ENCODE measurements around the gene MBNL1. TPM values are rescaled to one million over a fixed set of nuclear protein-coding genes. Genes with fewer than 3 reads are reported as not detected.

Gene MBNL1
- total RNA-seq, 2 donors from 2014 or later: 1.3 to 4.9 TPM

DNA sequence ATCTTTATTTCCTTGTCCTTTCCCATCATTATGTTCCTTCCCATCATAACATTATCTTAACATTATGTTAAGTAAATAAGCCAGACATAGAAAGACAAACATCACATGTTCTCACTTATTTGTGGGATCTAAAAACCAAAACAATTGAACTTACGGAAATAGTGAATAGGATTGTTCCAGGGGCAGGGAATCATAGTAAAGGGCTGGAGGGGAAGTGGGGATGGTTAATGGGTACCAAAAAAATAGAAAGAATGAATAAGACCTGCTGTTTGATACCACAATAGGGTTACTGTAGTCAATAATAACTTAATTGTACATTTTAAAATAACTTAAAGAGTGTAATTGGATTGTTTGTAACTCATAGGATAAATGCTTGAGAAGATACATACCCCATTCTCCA lies 36.7 kb upstream of the MBNL1 start:
- Mint-ChIP-seq H3K36me3 (ENCODE audit: low read depth) (no peaks in the 10 kb centered on the region), H3K4me1 (no peaks in the 10 kb centered on the region), H3K4me3 (no peak overlapping the region), H3K27ac (no peak overlapping the region), H3K27me3 (ENCODE audit: insufficient read depth) (peaks cover 55% of the 10 kb centered on the region), H3K9me3 (no peaks in the 10 kb centered on the region)
- WGBS, 2 experiments (ENCODE audit: insufficient coverage in 1 of 2, insufficient read length in 1 of 2): 89 to 100% methylated on average over 1 of the region's 1 CpG
- Histone ChIP-seq H3K36me3 (ENCODE audit: control insufficient read depth, insufficient read depth, low read length) (no peaks in the 10 kb centered on the region), H3K4me1 (ENCODE audit: control insufficient read depth, insufficient read depth, low read length) (no peaks in the 10 kb centered on the region), H3K27ac (ENCODE audit: low read depth, low read length) (no peak overlapping the region), H3K4me3 (ENCODE audit: low read length) (no peak overlapping the region), H3K9ac (ENCODE audit: extremely low read depth, low read length, poor library complexity, severe bottlenecking) (no peak overlapping the region), H3K27me3 (ENCODE audit: control insufficient read depth, insufficient read depth, low read length, poor library complexity, severe bottlenecking) (peaks cover 56% of the 10 kb centered on the region), H3K9me3 (ENCODE audit: control insufficient read depth, low read length) (no peaks in the 10 kb centered on the region)
- no peak for DNase-seq
- TF ChIP-seq, protein P1, sequence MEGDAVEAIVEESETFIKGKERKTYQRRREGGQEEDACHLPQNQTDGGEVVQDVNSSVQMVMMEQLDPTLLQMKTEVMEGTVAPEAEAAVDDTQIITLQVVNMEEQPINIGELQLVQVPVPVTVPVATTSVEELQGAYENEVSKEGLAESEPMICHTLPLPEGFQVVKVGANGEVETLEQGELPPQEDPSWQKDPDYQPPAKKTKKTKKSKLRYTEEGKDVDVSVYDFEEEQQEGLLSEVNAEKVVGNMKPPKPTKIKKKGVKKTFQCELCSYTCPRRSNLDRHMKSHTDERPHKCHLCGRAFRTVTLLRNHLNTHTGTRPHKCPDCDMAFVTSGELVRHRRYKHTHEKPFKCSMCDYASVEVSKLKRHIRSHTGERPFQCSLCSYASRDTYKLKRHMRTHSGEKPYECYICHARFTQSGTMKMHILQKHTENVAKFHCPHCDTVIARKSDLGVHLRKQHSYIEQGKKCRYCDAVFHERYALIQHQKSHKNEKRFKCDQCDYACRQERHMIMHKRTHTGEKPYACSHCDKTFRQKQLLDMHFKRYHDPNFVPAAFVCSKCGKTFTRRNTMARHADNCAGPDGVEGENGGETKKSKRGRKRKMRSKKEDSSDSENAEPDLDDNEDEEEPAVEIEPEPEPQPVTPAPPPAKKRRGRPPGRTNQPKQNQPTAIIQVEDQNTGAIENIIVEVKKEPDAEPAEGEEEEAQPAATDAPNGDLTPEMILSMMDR (conservative IDR thresholded peaks at IDR 0.05): no peak

DNA sequence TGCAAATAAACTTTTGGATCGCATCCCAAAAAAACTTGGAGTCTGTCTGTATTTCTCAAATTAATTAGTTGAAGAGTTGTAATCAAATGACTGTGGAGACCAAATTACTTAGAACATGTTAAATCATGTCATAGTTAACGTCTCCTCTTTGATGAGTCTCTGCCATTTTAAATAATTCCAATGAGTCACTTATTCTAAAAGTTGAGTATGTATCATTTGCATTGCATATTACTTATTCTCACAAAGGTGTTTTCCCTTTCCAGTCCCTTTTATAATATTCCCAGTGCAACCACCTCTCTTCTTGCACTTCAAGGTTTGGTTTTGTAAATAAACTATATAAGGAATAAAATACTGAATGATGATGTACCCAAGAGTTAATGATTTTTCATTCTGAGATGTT lies 36.0 kb upstream of the MBNL1 start:
- no peaks in the 10 kb centered on the region for H3K36me3 Mint-ChIP-seq (ENCODE audit: low read depth)

DNA sequence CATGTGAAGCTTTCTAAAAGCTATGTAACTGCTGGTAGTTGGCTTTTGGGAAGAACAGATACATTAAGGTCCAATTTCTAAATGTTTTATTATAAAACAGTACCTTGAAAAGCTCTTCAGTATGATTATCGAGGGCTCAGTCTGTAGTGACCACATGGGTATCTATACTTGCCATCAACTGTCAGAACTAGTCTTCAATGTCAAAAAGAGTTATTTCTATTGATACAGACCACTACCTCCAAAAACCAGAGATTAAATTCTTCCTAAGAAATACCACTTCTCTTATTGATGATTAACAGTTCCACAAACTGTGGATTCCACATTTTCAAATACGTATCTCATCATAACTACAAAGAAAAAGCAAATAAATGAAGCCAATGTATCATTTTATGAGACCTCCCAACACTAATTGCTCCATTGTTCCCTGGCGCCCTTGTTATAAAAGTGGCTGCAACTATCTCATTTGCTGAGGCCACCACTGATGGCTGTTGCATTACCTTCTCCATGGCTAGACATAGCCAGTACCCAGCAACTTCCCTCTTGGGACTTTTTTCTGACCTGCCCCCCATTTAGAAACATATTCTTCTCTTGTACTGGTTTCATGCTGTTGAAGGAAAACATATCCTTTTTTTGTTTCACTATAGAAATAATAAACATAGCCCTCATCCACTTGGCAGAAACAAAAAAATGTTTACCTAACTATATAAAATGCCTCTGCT lies 33.9 kb upstream of the MBNL1 start:
- TF ChIP-seq, protein P1 (conservative IDR thresholded peaks at IDR 0.05): no peak
- Histone ChIP-seq H3K4me1 (ENCODE audit: control insufficient read depth, insufficient read depth, low read length) (no peaks in the 10 kb centered on the region), H3K9ac (ENCODE audit: extremely low read depth, low read length, poor library complexity, severe bottlenecking) (no peak overlapping the region), H3K27me3 (ENCODE audit: control insufficient read depth, insufficient read depth, low read length, poor library complexity, severe bottlenecking) (peaks cover 59% of the 10 kb centered on the region), H3K36me3 (ENCODE audit: control insufficient read depth, insufficient read depth, low read length) (no peaks in the 10 kb centered on the region), H3K27ac (ENCODE audit: low read depth, low read length) (no peak overlapping the region), H3K4me3 (ENCODE audit: low read length) (no peak overlapping the region), H3K9me3 (ENCODE audit: control insufficient read depth, low read length) (no peaks in the 10 kb centered on the region)
- Mint-ChIP-seq H3K4me1 (no peaks in the 10 kb centered on the region), H3K36me3 (ENCODE audit: low read depth) (no peaks in the 10 kb centered on the region), H3K27ac (no peak overlapping the region), H3K9me3 (no peaks in the 10 kb centered on the region), H3K27me3 (ENCODE audit: insufficient read depth) (peaks cover 58% of the 10 kb centered on the region), H3K4me3 (no peak overlapping the region)
- 85 to 92% methylated on average over 3 of the region's 3 CpGs for WGBS, 2 experiments (ENCODE audit: insufficient coverage in 1 of 2, insufficient read length in 1 of 2)
- no peak for DNase-seq

More for the DNA sequence above, 36.0 kb upstream of the MBNL1 start:
- Histone ChIP-seq H3K9ac (ENCODE audit: extremely low read depth, low read length, poor library complexity, severe bottlenecking) (no peak overlapping the region), H3K27ac (ENCODE audit: low read depth, low read length) (no peak overlapping the region), H3K27me3 (ENCODE audit: control insufficient read depth, insufficient read depth, low read length, poor library complexity, severe bottlenecking) (peaks cover 63% of the 10 kb centered on the region), H3K4me1 (ENCODE audit: control insufficient read depth, insufficient read depth, low read length) (no peaks in the 10 kb centered on the region), H3K9me3 (ENCODE audit: control insufficient read depth, low read length) (no peaks in the 10 kb centered on the region), H3K36me3 (ENCODE audit: control insufficient read depth, insufficient read depth, low read length) (no peaks in the 10 kb centered on the region), H3K4me3 (ENCODE audit: low read length) (no peak overlapping the region)
- H3K27ac Mint-ChIP-seq: no peak overlapping the region
- TF ChIP-seq, protein P1 (conservative IDR thresholded peaks at IDR 0.05): no peak
- H3K4me3 Mint-ChIP-seq: no peak overlapping the region
- H3K9me3 Mint-ChIP-seq: no peaks in the 10 kb centered on the region
- peaks cover 60% of the 10 kb centered on the region for H3K27me3 Mint-ChIP-seq (ENCODE audit: insufficient read depth)
- DNase-seq: no peak
- WGBS, 2 experiments (ENCODE audit: insufficient coverage in 1 of 2, insufficient read length in 1 of 2): 90% methylated on average over 2 of the region's 2 CpGs; no CpG with 5 or more reads in 1 of the 2 experiments
- H3K4me1 Mint-ChIP-seq: no peaks in the 10 kb centered on the region
